HS-5 (cell line): ENCODE data around the gene GLRX5.
"Not testable (repeated sequence)": the region's sequence is repeated elsewhere in the genome, so short reads cannot be mapped to it uniquely, and the experiment has no call there.

ENCODE experiments used
- DNase-seq: peaks from one replicate; pipeline ENCODE4 v3.0.0-alpha.2; 2012; ENCODE audit warnings: low read depth

Gene GLRX5

GRCh38 chr14:95499354-95499750 is 35.5 kb upstream of the GLRX5 start:
- no peak for DNase-seq

- DNase-seq: no peak
Measured at GRCh38 chr14:95500201-95500681, 34.6 kb upstream of the GLRX5 start.

GRCh38 chr14:95500772-95501401 is 34.0 kb upstream of the GLRX5 start:
- DNase-seq: no peak

- DNase-seq: no peak
Measured at GRCh38 chr14:95502381-95502950, 32.4 kb upstream of the GLRX5 start.

GRCh38 chr14:95503365-95504134 is 31.3 kb upstream of the GLRX5 start:
- no peak for DNase-seq

- DNase-seq: no peak
Measured at GRCh38 chr14:95504135-95505029, 30.5 kb upstream of the GLRX5 start.

- DNase-seq: no peak
Measured at GRCh38 chr14:95505030-95505589, 29.7 kb upstream of the GLRX5 start.

- DNase-seq: no peak
Measured at GRCh38 chr14:95507174-95507573, 27.7 kb upstream of the GLRX5 start.

GRCh38 chr14:95507701-95508103 is 27.1 kb upstream of the GLRX5 start:
- DNase-seq: no peak

GRCh38 chr14:95508377-95508776 is 26.5 kb upstream of the GLRX5 start:
- no peak for DNase-seq

GRCh38 chr14:95509495-95509894 is 25.4 kb upstream of the GLRX5 start:
- DNase-seq: no peak

GRCh38 chr14:95510344-95510743 is 24.5 kb upstream of the GLRX5 start:
- not testable (repeated sequence) for DNase-seq

- no peak for DNase-seq
Measured at GRCh38 chr14:95510804-95511203, 24.0 kb upstream of the GLRX5 start.

- no peak for DNase-seq
Measured at GRCh38 chr14:95511687-95512086, 23.2 kb upstream of the GLRX5 start.

GRCh38 chr14:95513291-95513690 is 21.6 kb upstream of the GLRX5 start:
- no peak for DNase-seq

- DNase-seq: no peak
Measured at GRCh38 chr14:95514131-95515079, 20.4 kb upstream of the GLRX5 start.

- DNase-seq: no peak
Measured at GRCh38 chr14:95515080-95515489, 19.8 kb upstream of the GLRX5 start.

GRCh38 chr14:95515596-95516552 is 19.0 kb upstream of the GLRX5 start:
- no peak for DNase-seq

GRCh38 chr14:95516554-95517181 is 18.2 kb upstream of the GLRX5 start, which contains the start of gene SYNE3:
SYNE3 (minus strand) TSS chr14:95516650; CDS start chr14:95475821, 40,829 bp downstream.
- no peak for DNase-seq
